PFSK-1 (cell line): ENCODE data around the gene WDFY3.

Source experiments
- FOXP2 ChIP-seq: optimal IDR thresholded peaks from 2 replicates; pipeline ENCODE3; 2011; ENCODE audit warnings: borderline replicate concordance, control low read depth, inconsistent platforms; ENCODE audit not compliant: insufficient read depth; ENCODE audit errors: extremely low read length, extremely low read depth
- POLR2AphosphoS5 ChIP-seq: IDR thresholded peaks from 2 replicates; pipeline ENCODE4 v1.6.1; 2012; ENCODE audit warnings: low read depth, mild to moderate bottlenecking, control low read depth, low read length, moderate library complexity
- REST ChIP-seq, 2 experiments: IDR thresholded peaks; 2 replicates each; pipeline versions ENCODE4 v1.6.1 to v1.8.0; 2011 to 2012; ENCODE audit warnings: low read depth in 2 of 2, low read length in 2 of 2, control low read depth in 1 of 2, inconsistent platforms in 1 of 2, mild to moderate bottlenecking in 1 of 2, moderate library complexity in 1 of 2; ENCODE audit not compliant: insufficient read depth in 1 of 2
- SIN3A ChIP-seq: IDR thresholded peaks from 2 replicates; pipeline ENCODE4 v1.6.1; 2012; ENCODE audit warnings: mild to moderate bottlenecking, low read length, moderate library complexity, borderline replicate concordance; ENCODE audit not compliant: insufficient read depth
- TAF1 ChIP-seq: IDR thresholded peaks from 2 replicates; pipeline ENCODE4 v1.6.1; 2012; ENCODE audit warnings: low read length, control low read depth, borderline replicate concordance; ENCODE audit not compliant: insufficient read depth

DNA sequence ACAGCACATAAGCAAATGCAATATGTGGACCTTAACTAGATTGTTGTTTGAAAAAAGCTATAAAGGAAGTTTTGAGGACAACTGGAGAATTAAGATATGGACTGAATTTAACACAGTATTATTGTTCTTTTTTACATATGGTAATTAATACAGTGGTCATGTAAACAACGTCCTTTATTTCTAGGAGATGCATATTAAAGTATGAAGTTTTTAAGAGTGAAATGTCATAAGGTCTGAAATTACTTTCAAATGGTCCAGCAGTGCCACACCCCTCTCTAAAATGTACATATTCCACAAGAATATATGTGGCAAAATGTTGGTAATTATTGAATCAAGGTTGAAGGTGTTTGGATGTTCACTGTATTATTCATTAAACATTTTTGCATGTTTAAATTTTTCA, 40.9 kb downstream of the WDFY3 start:
- TF ChIP-seq POLR2AphosphoS5 (no peak), TAF1 (no peak), SIN3A (no peak), REST (IDR thresholded peaks at IDR 0.05; ENCODE audit: insufficient read depth in 1 of 2, low read depth in 2 of 2, low read length in 2 of 2) (no peak), FOXP2 (no peak)
